ENCODE results near the gene PCDH12.

PCDH12 gene

DNA sequence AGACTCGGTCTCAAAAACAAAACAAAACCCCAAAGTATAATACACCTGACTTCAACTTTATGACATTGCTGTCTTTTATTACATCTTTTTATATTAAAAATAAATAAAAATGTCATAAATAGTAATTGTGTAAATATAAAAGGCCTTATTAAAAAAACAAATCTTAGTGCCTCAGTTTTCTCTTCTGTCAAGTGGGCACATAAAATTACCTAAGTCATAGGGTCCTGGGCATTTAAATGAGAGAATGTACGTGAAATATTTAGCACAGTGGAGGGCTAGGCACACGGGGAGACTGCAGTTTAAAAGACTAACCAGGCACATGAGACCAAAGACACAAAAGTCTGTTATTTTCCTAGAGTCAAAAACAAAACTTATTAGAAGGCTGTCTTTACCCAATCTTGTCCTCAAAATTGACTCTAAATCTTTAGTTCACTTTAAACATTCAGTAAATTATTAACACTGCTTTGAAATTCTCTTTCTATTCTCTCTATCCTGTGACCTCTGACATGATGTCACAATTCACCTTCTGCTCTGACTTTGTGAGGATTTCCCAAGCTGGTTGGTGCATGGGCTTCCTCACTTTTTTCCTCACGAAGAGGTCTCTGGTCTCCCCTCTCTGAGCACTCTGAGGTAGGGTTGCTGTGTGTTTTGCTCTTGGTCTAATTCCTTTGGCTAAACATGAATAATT lies 8.4 kb upstream of the PCDH12 start:
- no peak for DNase-seq

GRCh38 chr5:141965071-141965470 lies 7.1 kb upstream of the PCDH12 start:
- no peak for DNase-seq

DNA sequence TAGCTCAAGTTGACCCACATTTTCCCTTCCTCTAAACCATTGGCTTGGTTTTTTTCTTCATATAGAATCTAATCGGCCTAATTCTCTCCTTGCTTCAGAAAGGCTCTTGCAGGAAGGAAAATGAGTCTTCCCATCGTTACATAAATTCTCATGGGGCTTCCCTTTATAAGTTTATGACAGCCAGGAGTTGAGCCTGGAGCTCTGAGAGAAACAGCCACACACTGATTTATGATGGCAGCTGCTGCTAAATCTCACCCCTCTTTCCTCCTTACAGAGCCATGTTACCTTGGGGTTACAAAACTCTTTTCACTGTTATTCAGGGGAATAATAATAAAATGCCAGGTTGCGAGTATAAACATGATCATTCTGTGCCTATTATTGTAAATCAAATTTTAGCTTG lies 5.7 kb upstream of the PCDH12 start:
- DNase-seq, result no peak

DNA sequence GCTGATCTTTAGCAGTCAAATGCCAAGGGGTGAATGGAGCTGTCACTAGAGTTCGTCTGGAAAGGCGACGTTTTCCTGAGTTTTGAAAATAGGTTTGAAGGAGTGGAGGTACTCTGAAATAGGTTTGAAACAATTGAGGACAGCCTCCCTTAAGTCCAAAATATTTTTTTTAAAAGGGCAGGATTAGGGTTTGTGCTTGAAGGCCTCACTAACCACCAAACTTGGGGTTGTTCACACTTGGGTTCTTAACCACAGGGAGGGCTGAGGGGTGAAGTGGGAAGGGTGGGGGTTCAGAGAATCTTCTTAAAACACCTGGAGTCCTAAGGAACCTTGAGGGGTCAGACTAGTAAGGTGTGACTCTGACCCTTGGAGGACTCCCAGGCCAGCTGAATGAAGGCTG lies 3.5 kb upstream of the PCDH12 start:
- DNase-seq, result no peak

GRCh38 chr5:141960449-141961323 lies 2.7 kb upstream of the PCDH12 start:
- DNase-seq, result peak; percentile 90

GRCh38 chr5:141960018-141960417 lies 2.0 kb upstream of the PCDH12 start:
- DNase-seq, result no peak

GRCh38 chr5:141958546-141959172 lies 657 bp upstream of the PCDH12 start:
- peak; percentile 95 for DNase-seq

GRCh38 chr5:141957367-141957996 lies 520 bp downstream of the PCDH12 start:
- no peak for DNase-seq

DNA sequence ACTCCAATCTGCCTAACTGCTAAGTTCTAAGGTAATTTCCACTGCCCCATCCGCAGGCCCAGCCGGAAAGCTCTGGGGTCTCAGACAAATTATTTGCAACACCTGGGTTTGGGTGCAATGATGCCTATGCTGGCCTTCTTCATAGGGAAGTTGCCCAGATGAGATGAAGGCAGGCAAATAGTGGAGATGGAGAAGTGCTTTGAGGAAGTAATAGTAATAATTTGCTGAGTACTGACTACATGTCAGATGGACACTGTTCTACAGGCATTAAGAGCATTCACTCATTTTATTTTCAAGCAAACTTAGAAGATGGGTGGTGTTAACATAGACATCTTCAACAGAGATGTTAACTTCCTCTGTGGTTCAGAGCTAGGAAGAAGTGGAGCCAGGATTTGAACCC lies 3.8 kb downstream of the PCDH12 start:
- DNase-seq, result peak; percentile 60

DNA sequence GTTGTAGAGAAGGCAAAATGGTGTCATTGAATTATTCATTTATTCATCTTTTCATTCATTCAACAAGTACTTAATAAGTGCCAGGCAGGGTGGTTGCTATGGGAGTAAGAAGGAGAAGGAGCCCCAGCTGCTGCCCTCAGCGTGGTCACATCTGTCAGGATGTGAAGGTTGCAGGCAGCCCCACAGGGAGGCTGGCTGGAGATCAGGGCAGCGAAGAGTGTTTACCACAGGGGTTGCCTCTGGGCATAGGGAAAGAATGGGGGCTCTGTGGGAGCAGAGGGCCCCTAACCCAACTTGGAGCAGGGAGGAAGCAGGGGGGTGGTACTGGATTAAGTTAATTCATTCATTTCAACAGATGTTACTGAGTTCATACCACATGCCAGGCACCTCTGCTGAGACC lies 6.0 kb downstream of the PCDH12 start:
- DNase-seq, result no peak

- no peak for DNase-seq
Measured at GRCh38 chr5:141951332-141951781, 6.6 kb downstream of the PCDH12 start.

- DNase-seq, result peak; percentile 34
Measured at GRCh38 chr5:141950207-141951005, 7.6 kb downstream of the PCDH12 start.

DNA sequence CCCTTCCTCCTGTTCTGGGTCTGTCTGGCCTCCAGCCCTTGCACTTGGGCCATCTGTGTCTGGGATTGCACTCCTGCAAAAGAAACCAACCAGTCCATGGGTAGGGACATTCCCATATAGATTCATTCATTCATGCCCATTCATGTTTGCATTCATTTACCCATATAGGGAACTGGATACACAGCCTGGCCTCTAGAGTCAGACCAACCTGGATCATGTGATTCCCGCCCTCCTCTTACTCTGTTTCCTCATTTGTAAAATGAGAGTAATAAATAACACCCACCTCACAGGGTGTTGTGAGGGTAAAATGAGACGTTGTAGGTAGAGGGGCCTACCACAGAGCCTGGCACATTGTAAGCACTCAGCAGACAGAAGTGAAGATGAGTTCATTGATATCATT lies 8.5 kb downstream of the PCDH12 start:
- peak; percentile 44 for DNase-seq

DNA sequence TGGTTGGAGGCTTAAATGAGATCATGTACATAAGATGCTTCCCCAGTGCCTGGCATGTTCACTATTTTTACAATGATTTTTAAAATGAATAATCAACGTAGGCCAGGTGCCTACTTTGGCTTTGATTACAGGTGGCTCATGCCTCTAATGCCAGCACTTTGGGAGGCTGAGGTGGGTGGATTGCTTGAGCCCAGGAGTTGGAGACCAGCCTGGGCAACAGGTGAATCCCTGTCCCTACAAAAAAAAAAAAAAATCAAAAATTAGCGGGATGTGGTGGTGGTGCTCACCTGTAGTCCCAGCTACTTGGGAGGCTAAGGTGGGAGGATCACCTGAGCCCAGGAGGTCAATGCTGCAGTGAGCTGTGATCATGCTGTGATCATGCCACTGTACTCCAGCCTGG lies 9.2 kb downstream of the PCDH12 start:
- no peak for DNase-seq

DNA sequence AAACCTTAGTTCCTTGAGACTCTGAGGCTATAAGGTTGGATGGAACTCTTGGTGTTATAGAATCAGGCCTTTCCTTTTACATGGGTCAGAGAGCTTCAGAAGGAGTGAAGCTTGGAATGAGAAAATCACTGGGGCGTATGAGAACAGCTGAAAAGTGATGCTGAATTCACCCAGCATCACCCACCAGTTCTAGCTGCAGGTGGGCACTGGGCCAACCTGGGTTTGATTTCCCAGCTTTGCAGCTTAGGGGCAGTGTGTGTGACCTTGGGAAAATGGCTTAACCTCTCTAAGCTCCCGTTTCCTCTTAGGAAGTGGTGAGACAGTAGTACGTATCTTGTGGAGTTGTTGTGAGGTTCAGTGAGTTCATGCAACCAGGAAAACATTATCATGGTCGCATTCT lies 10.7 kb downstream of the PCDH12 start:
- no peak for DNase-seq

GRCh38 chr5:141945511-141946051 lies 12.4 kb downstream of the PCDH12 start:
- peak; percentile 40 for DNase-seq

GRCh38 chr5:141944076-141944475 lies 13.9 kb downstream of the PCDH12 start:
- DNase-seq, result no peak

- no peak for DNase-seq
Measured at GRCh38 chr5:141942185-141942857, 15.7 kb downstream of the PCDH12 start.

DNA sequence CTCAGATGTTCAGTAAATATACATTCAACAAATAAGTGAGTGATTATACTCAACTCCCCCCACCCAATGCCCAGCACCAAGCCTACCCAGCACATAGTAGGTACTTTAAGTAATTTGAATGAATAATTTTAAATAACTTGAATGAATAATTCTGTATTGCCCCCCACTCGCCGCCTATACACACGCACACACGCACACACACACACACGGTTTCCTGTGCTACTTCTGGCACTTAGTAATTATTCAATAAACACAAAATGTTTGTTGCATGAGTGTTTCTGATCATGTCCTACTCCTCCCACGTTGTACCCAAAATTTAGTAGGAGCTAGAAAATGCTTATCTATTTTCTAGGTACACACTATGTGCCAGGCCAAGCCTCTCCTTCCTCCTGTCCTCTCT lies 16.2 kb downstream of the PCDH12 start:
- DNase-seq, result no peak

GRCh38 chr5:141941307-141941706 lies 16.7 kb downstream of the PCDH12 start:
- DNase-seq, result peak; percentile 24

GRCh38 chr5:141940695-141941271 lies 17.2 kb downstream of the PCDH12 start:
- DNase-seq, result peak; percentile 47
